Stimulated activated CD8-positive, alpha-beta memory T cell treated with anti-CD3 and anti-CD28 coated beads, Interleukin-7, amount 100 ng/mL, for 4 hours (primary cell): ENCODE measurements around the gene GIPC1.
A peak's percentile ranks its signal among the peaks of the same experiment; 100 is the strongest.

Experiments
- DNase-seq, 2 donors: peaks; one replicate each; pipeline ENCODE4 v3.0.0-alpha.2; 2020; ENCODE audit warnings: low read depth in 2 of 2

Gene GIPC1

GRCh38 chr19:14437578-14438140 is 58.3 kb downstream of the GIPC1 start:
- no peak for DNase-seq

- no peak for DNase-seq
Observed at GRCh38 chr19:14435320-14436050, 60.4 kb downstream of the GIPC1 start.

- peak in 1 of 2 donors; percentile 60 for DNase-seq
Observed at GRCh38 chr19:14434543-14435319, 61.2 kb downstream of the GIPC1 start.

GRCh38 chr19:14433554-14434501 is 62.1 kb downstream of the GIPC1 start:
- DNase-seq = peak; percentile 53 to 60

- peak in 1 of 2 donors; percentile 50 for DNase-seq
Observed at GRCh38 chr19:14432791-14433553, 63.0 kb downstream of the GIPC1 start, which contains the start of gene PKN1. Gene PKN1, plus strand, starts transcription at chr19:14433306. Its CDS starts 216 bp downstream, at chr19:14433522.

DNA sequence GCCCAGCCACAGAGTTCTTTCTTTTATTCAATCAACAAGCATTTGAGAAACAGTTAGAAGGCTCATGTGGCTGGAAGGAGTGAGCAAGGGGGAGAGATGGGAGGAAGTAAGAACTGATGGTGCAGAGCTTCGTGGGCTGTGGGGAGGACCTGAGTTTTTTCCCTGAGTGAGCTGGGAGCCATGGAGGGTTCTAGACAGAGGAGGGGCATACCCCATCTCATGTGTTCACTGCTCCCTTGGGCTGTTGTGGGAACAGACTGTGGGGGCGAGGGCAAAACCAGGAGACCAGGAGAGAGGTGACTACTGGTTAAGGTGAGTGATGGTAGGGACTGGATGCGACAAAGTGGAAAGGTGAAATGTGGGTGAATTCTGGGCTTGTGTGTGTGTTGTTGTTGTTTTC is 65.2 kb downstream of the GIPC1 start:
- DNase-seq = no peak

DNA sequence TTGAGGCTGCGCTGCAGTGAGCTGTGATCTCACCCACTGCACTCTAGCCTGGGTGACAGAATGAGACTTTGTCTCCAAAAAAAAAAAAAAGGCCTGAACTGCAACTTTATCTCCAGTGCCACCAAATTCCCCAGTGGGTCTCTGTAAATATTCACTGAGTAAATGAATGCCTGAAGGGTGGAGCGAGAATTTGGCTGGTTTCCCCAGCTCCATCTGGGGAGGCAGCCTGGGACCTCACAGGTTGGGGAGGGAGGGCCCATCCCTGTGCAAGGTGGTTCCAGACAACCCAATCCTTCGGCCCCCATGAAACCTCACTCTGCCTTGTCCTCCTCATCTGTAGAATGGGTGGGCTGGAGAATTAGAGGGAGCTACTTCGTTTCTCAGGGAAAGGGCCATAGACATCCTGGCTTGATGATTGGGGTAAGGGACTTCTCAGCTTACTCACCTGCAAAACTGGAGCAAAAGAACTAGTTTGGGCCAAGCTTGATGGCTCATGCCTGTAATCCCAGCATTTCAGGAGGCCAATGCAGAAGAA is 67.0 kb downstream of the GIPC1 start:
- DNase-seq = no peak
